Measurements from ENCODE around the gene SLC1A4. TPM values are rescaled to one million over a fixed set of nuclear protein-coding genes. Genes with fewer than 3 reads are reported as not detected.

The SLC1A4 gene
- total RNA-seq, 3 donors from 2014 or later = 9.1 to 31.5 (median 11.4) TPM

GRCh38 chr2:65025453-65026123 lies 36.4 kb downstream of the SLC1A4 start:
- H3K27me3 ChIP-seq = no peaks in the 10 kb centered on the region
- intact Hi-C loops (cut with DNase I; ENCODE audit: low total_unique reads) = no loop called here
- H3K36me3 ChIP-seq = no peaks in the 10 kb centered on the region
- DNase-seq (ENCODE audit: low spot score in 2 of 2) = no peak
- no peak overlapping the region for H3K27ac ChIP-seq
- H3K4me1 ChIP-seq = no peaks in the 10 kb centered on the region
- no peak overlapping the region for H3K4me3 ChIP-seq
- TF ChIP-seq CTCF (IDR thresholded peaks at IDR 0.05) (no peak), POLR2AphosphoS5 (IDR thresholded peaks at IDR 0.05) (no peak), POLR2A (IDR thresholded peaks at IDR 0.05) (no peak)
- H3K9me3 ChIP-seq = no peaks in the 10 kb centered on the region

GRCh38 chr2:65026154-65026553 lies 37.0 kb downstream of the SLC1A4 start:
- no peaks in the 10 kb centered on the region for H3K9me3 ChIP-seq
- H3K4me3 ChIP-seq = no peak overlapping the region
- H3K27ac ChIP-seq = no peak overlapping the region
- intact Hi-C loops (cut with DNase I; ENCODE audit: low total_unique reads) = no loop called here
- no peak for TF ChIP-seq POLR2AphosphoS5 (IDR thresholded peaks at IDR 0.05)
- no peak for TF ChIP-seq CTCF (IDR thresholded peaks at IDR 0.05)
- no peak for TF ChIP-seq POLR2A (IDR thresholded peaks at IDR 0.05)
- peaks cover 0 to 2% of the 10 kb centered on the region in 2 donors for H3K4me1 ChIP-seq
- H3K27me3 ChIP-seq = no peaks in the 10 kb centered on the region
- H3K36me3 ChIP-seq = no peaks in the 10 kb centered on the region
- DNase-seq (ENCODE audit: low spot score in 2 of 2) = no peak

- DNase-seq (ENCODE audit: low spot score in 2 of 2) = no peak
- Histone ChIP-seq H3K9me3 (no peaks in the 10 kb centered on the region), H3K27ac (no peak overlapping the region), H3K36me3 (no peaks in the 10 kb centered on the region), H3K4me1 (peaks cover 0 to 7% of the 10 kb centered on the region in 2 donors), H3K27me3 (no peaks in the 10 kb centered on the region), H3K4me3 (no peak overlapping the region)
- intact Hi-C loops (cut with DNase I; ENCODE audit: low total_unique reads) = no loop called here
- TF ChIP-seq POLR2AphosphoS5 (IDR thresholded peaks at IDR 0.05) (no peak), POLR2A (IDR thresholded peaks at IDR 0.05) (no peak), CTCF (IDR thresholded peaks at IDR 0.05) (no peak)
Measured at GRCh38 chr2:65026704-65027464, 37.7 kb downstream of the SLC1A4 start.

GRCh38 chr2:65027616-65028244 lies 38.5 kb downstream of the SLC1A4 start:
- no peak for DNase-seq (ENCODE audit: low spot score in 2 of 2)
- TF ChIP-seq POLR2A (IDR thresholded peaks at IDR 0.05) = no peak

GRCh38 chr2:65030476-65031332 lies 41.5 kb downstream of the SLC1A4 start:
- Histone ChIP-seq H3K4me1 (peaks cover 0 to 7% of the 10 kb centered on the region in 2 donors), H3K27ac (no peak overlapping the region), H3K27me3 (no peaks in the 10 kb centered on the region), H3K9me3 (no peaks in the 10 kb centered on the region), H3K4me3 (no peak overlapping the region), H3K36me3 (no peaks in the 10 kb centered on the region)
- intact Hi-C loops (cut with DNase I; ENCODE audit: low total_unique reads) = loop anchor here (10.0 kb wide), 1 partner anchor 116 kb away; no protein-coding TSS in a partner anchor
- TF ChIP-seq POLR2A (IDR thresholded peaks at IDR 0.05) (no peak), POLR2AphosphoS5 (IDR thresholded peaks at IDR 0.05) (no peak)
- no peak for DNase-seq (ENCODE audit: low spot score in 2 of 2)

More at GRCh38 chr2:65027616-65028244, 38.5 kb downstream of the SLC1A4 start:
- Histone ChIP-seq H3K4me1 (peaks cover 0 to 7% of the 10 kb centered on the region in 2 donors), H3K27me3 (no peaks in the 10 kb centered on the region), H3K9me3 (no peaks in the 10 kb centered on the region), H3K4me3 (no peak overlapping the region), H3K36me3 (no peaks in the 10 kb centered on the region), H3K27ac (no peak overlapping the region)
- intact Hi-C loops (cut with DNase I; ENCODE audit: low total_unique reads) = no loop called here

Data from breast epithelium (tissue), 4 donors.